ENCODE results near the gene PTPN4.

DNA sequence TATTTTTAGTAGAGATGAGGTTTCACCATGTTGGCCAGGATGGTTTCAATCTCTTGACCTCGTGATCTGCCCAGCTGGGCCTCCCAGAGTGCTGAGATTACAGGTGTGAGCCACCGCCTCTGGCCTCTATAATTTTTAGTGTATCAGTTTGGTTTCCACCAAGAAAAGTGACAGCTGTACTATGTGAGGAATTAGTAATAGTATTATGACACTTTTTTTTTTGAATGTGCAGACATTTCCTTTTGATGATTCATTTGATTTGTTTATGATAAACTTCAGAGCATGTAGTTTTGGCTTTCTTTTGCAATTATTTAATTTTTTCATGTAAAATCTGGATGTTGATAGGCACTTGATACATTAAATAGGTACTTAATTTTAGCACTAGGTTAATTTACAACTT lies 61.5 kb downstream of the PTPN4 start:
- TF ChIP-seq CTCF (IDR thresholded peaks at IDR 0.05) (no peak), EP300 (IDR thresholded peaks at IDR 0.05) (no peak)
